Astrocyte (in vitro differentiated cells and primary cell): Measurements from ENCODE around the gene SEC23A. TPM values are rescaled to one million over a fixed set of nuclear protein-coding genes. Genes with fewer than 3 reads are reported as not detected.
"Not testable (repeated sequence)": the region's sequence is repeated elsewhere in the genome, so short reads cannot be mapped to it uniquely, and the experiment has no call there.

Source experiments
- DNase-seq: peaks from one replicate; pipeline ENCODE4 v3.0.0-alpha.2; 2010; ENCODE audit warnings: low read depth
- FAIRE-seq: peaks from 2 replicates; lab custom pipeline; 2011; peaks lifted over from hg19 to GRCh38; lab: Jason Lieb, UNC
- H2AFZ ChIP-seq: 2 replicates; pipeline ENCODE4 v1.6.0; 2012; ENCODE audit warnings: low read depth, low read length, inconsistent platforms
- H3K27ac ChIP-seq: 2 replicates; pipeline ENCODE4 v1.5.1; 2011; ENCODE audit warnings: low read depth, low read length, inconsistent platforms
- H3K27me3 ChIP-seq: 2 replicates; pipeline ENCODE4 v1.6.0; 2011; ENCODE audit warnings: low read length, inconsistent platforms; ENCODE audit not compliant: insufficient read depth
- H3K36me3 ChIP-seq: 2 replicates; pipeline ENCODE4 v1.5.1; 2011; ENCODE audit warnings: low read length, inconsistent platforms; ENCODE audit not compliant: insufficient read depth
- H3K4me1 ChIP-seq: 2 replicates; pipeline ENCODE4 v1.5.1; 2011; ENCODE audit warnings: low read length, inconsistent platforms; ENCODE audit not compliant: insufficient read depth
- H3K4me2 ChIP-seq: 2 replicates; pipeline ENCODE4 v1.6.0; 2012; ENCODE audit warnings: low read length, inconsistent platforms
- H3K4me3 ChIP-seq: 2 replicates; pipeline ENCODE4 v1.5.1; 2011; ENCODE audit warnings: low read depth, mild to moderate bottlenecking, low read length, inconsistent platforms; ENCODE audit not compliant: insufficient read depth
- H3K79me2 ChIP-seq: 2 replicates; pipeline ENCODE4 v1.6.0; 2012; ENCODE audit warnings: mild to moderate bottlenecking, low read length, inconsistent platforms; ENCODE audit not compliant: insufficient read depth
- H3K9ac ChIP-seq: 2 replicates; pipeline ENCODE4 v1.6.0; 2012; ENCODE audit warnings: mild to moderate bottlenecking, low read length, inconsistent platforms
- H3K9me3 ChIP-seq: 2 replicates; pipeline ENCODE4 v1.5.1; 2012; ENCODE audit warnings: low read depth, mild to moderate bottlenecking, low read length, inconsistent platforms; ENCODE audit not compliant: insufficient read depth
- H4K20me1 ChIP-seq: 2 replicates; pipeline ENCODE4 v1.6.0; 2012; ENCODE audit warnings: low read length, inconsistent platforms; ENCODE audit not compliant: insufficient read depth
- H3K27ac Mint-ChIP-seq: one replicate; pipeline ENCODE4 v1.8.0; 2021; ENCODE audit warnings: mild to moderate bottlenecking, mixed read lengths; ENCODE audit not compliant: unreplicated experiment
- H3K27me3 Mint-ChIP-seq: one replicate; pipeline ENCODE4 v1.8.0; 2021; ENCODE audit warnings: low read depth, mixed read lengths; ENCODE audit not compliant: unreplicated experiment
- H3K36me3 Mint-ChIP-seq: one replicate; pipeline ENCODE4 v1.8.0; 2021; ENCODE audit warnings: low read depth, mixed read lengths; ENCODE audit not compliant: unreplicated experiment
- H3K4me1 Mint-ChIP-seq: one replicate; pipeline ENCODE4 v1.8.0; 2021; ENCODE audit warnings: low read depth, mixed read lengths; ENCODE audit not compliant: unreplicated experiment
- H3K4me3 Mint-ChIP-seq: one replicate; pipeline ENCODE4 v1.8.0; 2021; ENCODE audit warnings: mild to moderate bottlenecking, moderate library complexity, mixed read lengths; ENCODE audit not compliant: unreplicated experiment
- H3K9me3 Mint-ChIP-seq: one replicate; pipeline ENCODE4 v1.8.0; 2021; ENCODE audit warnings: mild to moderate bottlenecking, mixed read lengths; ENCODE audit not compliant: unreplicated experiment
- CTCF ChIP-seq: IDR thresholded peaks from 2 replicates; pipeline ENCODE4 v1.5.1; 2011; ENCODE audit warnings: low read depth, mild to moderate bottlenecking, inconsistent platforms, low read length, moderate library complexity; ENCODE audit not compliant: insufficient read depth
- EZH2 ChIP-seq: IDR thresholded peaks from 2 replicates; pipeline ENCODE4 v1.6.1; 2012; ENCODE audit warnings: mild to moderate bottlenecking, low read length, inconsistent platforms; ENCODE audit not compliant: insufficient read depth
- total RNA-seq: library from RNA; stranded (reverse); gene quantifications from 2 replicates; pipeline ENCODE4 v1.2.1, GENCODE V29; 2021

The SEC23A gene
- total RNA-seq, 1 donor from 2014 or later, result 229 TPM

GRCh38 chr14:39023939-39024871, 78.8 kb downstream of the SEC23A start:
- no peak overlapping the region for H3K27ac Mint-ChIP-seq
- Histone ChIP-seq H3K27ac (no peak overlapping the region), H2AFZ (no peak overlapping the region), H4K20me1 (peaks cover 14% of the 10 kb centered on the region), H3K4me3 (no peak overlapping the region), H3K79me2 (no peaks in the 10 kb centered on the region), H3K36me3 (peaks cover 3% of the 10 kb centered on the region), H3K27me3 (no peaks in the 10 kb centered on the region), H3K9ac (no peak overlapping the region), H3K9me3 (no peaks in the 10 kb centered on the region), H3K4me2 (no peak overlapping the region), H3K4me1 (no peaks in the 10 kb centered on the region)
- H3K36me3 Mint-ChIP-seq, result peaks cover 2% of the 10 kb centered on the region
- DNase-seq (no peak), FAIRE-seq (no peak)
- H3K4me1 Mint-ChIP-seq, result peaks cover 11% of the 10 kb centered on the region
- no peak overlapping the region for H3K4me3 Mint-ChIP-seq
- no peaks in the 10 kb centered on the region for H3K27me3 Mint-ChIP-seq
- TF ChIP-seq EZH2 (no peak), CTCF (no peak)
- no peaks in the 10 kb centered on the region for H3K9me3 Mint-ChIP-seq

GRCh38 chr14:39017096-39018016, 85.7 kb downstream of the SEC23A start:
- not testable (repeated sequence) for H3K4me2 ChIP-seq, H3K27me3 ChIP-seq, H3K27ac Mint-ChIP-seq, H3K4me3 Mint-ChIP-seq, H2AFZ ChIP-seq, H3K4me3 ChIP-seq, H3K27me3 Mint-ChIP-seq, H3K9me3 Mint-ChIP-seq, H3K79me2 ChIP-seq, H3K36me3 ChIP-seq, H3K4me1 ChIP-seq, H3K27ac ChIP-seq, FAIRE-seq, H3K36me3 Mint-ChIP-seq, DNase-seq, H3K9me3 ChIP-seq, H3K9ac ChIP-seq
- H4K20me1 ChIP-seq, result peaks cover 22% of the 10 kb centered on the region
- peaks cover 15% of the 10 kb centered on the region for H3K4me1 Mint-ChIP-seq

GRCh38 chr14:39016733-39017095, 86.3 kb downstream of the SEC23A start:
- TF ChIP-seq EZH2 (no peak), CTCF (no peak)
- Histone ChIP-seq H3K9me3 (no peaks in the 10 kb centered on the region), H3K27ac (no peak overlapping the region), H3K4me3 (no peak overlapping the region), H3K79me2 (no peaks in the 10 kb centered on the region), H3K27me3 (no peaks in the 10 kb centered on the region), H3K4me2 (no peak overlapping the region), H3K36me3 (no peaks in the 10 kb centered on the region), H3K4me1 (no peaks in the 10 kb centered on the region), H4K20me1 (peaks cover 22% of the 10 kb centered on the region), H3K9ac (no peak overlapping the region), H2AFZ (no peak overlapping the region)
- H3K4me1 Mint-ChIP-seq, result peaks cover 15% of the 10 kb centered on the region
- H3K4me3 Mint-ChIP-seq, result peak overlapping the region; percentile 11
- FAIRE-seq (no peak), DNase-seq (no peak)
- peaks cover 7% of the 10 kb centered on the region for H3K36me3 Mint-ChIP-seq
- H3K27ac Mint-ChIP-seq, result no peak overlapping the region
- H3K9me3 Mint-ChIP-seq, result no peaks in the 10 kb centered on the region
- no peaks in the 10 kb centered on the region for H3K27me3 Mint-ChIP-seq
